HepG2 (cell line): ENCODE results near the gene C9orf78.

Source experiments
- CERS6 ChIP-seq: sonication (generic); formaldehyde crosslinking; IDR thresholded peaks from 2 replicates; pipeline ENCODE4 v1.5.0; 2020; ENCODE audit warnings: missing genetic modification reagents
- DBP ChIP-seq: sonication (generic); formaldehyde crosslinking; IDR thresholded peaks from 2 replicates; pipeline ENCODE4 v1.4.0; 2020; ENCODE audit warnings: missing genetic modification reagents; ENCODE audit errors: not compliant biosample characterization
- IRF2 ChIP-seq: IDR thresholded peaks from 2 replicates; pipeline ENCODE4 v1.6.1; 2018; ENCODE audit warnings: missing genetic modification reagents, missing compliant biosample characterization
- MAFG ChIP-seq: sonication (generic); formaldehyde crosslinking; IDR thresholded peaks from 2 replicates; pipeline ENCODE4 v1.5.1; 2020; ENCODE audit warnings: mild to moderate bottlenecking, missing genetic modification reagents
- POGK ChIP-seq: sonication (generic); formaldehyde crosslinking; conservative IDR thresholded peaks from 2 replicates; pipeline ENCODE4 v1.8.0; 2022; ENCODE audit warnings: mild to moderate bottlenecking, moderate library complexity, missing genetic modification reagents
- POLR2A ChIP-seq, 2 experiments: IDR thresholded peaks; 2 replicates each; pipeline ENCODE4 v1.6.1; 2011; ENCODE audit warnings: low read depth in 2 of 2, low read length in 2 of 2, mild to moderate bottlenecking in 1 of 2, moderate library complexity in 1 of 2; ENCODE audit not compliant: insufficient read depth in 1 of 2
- RXRB ChIP-seq: IDR thresholded peaks from 2 replicates; pipeline ENCODE4 v1.6.1; 2016; ENCODE audit warnings: borderline replicate concordance, missing genetic modification reagents, missing compliant biosample characterization
- SMAD9 ChIP-seq: sonication (generic); formaldehyde crosslinking; IDR thresholded peaks from 2 replicates; pipeline ENCODE4 v1.5.1; 2020; ENCODE audit warnings: mild to moderate bottlenecking, missing genetic modification reagents
- SNAPC4 ChIP-seq: sonication (generic); formaldehyde crosslinking; IDR thresholded peaks from 2 replicates; pipeline ENCODE4 v1.4.0; 2020; ENCODE audit warnings: mild to moderate bottlenecking, missing genetic modification reagents
- ZBTB1 ChIP-seq: sonication (generic); formaldehyde crosslinking; IDR thresholded peaks from 2 replicates; pipeline ENCODE4 v1.4.0; 2020; ENCODE audit warnings: missing genetic modification reagents, borderline replicate concordance
- ZNF317 ChIP-seq: sonication (generic); formaldehyde crosslinking; IDR thresholded peaks from 2 replicates; pipeline ENCODE4 v1.5.0; 2020; ENCODE audit warnings: mild to moderate bottlenecking, missing genetic modification reagents

- no peak for TF ChIP-seq IRF2 (CRISPR knock-in tag)
- no peak for TF ChIP-seq CERS6 (CRISPR knock-in tag)
- no peak for TF ChIP-seq RXRB
- no peak for TF ChIP-seq SMAD9 (CRISPR knock-in tag)
- TF ChIP-seq POGK (CRISPR knock-in tag): no peak
- 0 out of 4 replicates have a peak, but pooled peaks of 1 of the 2 experiments have one; percentile 19 for TF ChIP-seq POLR2A (IDR thresholded peaks at IDR 0.05; ENCODE audit: insufficient read depth in 1 of 2, low read depth in 2 of 2, low read length in 2 of 2)
- TF ChIP-seq DBP (CRISPR knock-in tag): no peak
- TF ChIP-seq ZNF317: no peak
- no peak for TF ChIP-seq MAFG (CRISPR knock-in tag)
- no peak for TF ChIP-seq ZBTB1 (CRISPR knock-in tag)
- no peak for TF ChIP-seq SNAPC4
These were observed 12.1 kb downstream of the C9orf78 start for GRCh38 chr9:129822898-129823541.
